HG03097 (cell line): ENCODE data around the gene CPTP.

Experiments
- ATAC-seq: cut with Tn5 transposase; IDR thresholded peaks from one replicate; pipeline ENCODE4 v1.9.1; 2021; ENCODE audit not compliant: unreplicated experiment, low FRiP score

Gene CPTP

DNA sequence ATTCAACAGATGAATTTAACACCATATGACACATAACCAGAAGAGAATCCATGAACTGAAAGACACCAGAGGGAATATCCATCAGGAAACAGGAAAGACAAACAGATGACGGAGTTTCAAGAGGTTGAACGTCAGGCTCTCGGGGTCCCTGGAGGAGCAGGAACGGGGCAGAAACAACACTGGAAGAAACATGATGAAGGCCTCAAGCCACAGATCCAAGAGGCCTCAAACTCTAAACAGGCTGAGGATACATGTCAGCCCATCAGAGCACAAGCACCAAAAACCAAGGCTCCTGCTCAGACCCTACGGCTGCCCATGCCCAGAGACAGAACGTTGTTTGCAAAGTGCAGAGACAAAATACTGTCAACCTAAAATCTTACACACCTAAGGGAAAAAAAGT, 7.2 kb upstream of the CPTP start:
- no peak for ATAC-seq

DNA sequence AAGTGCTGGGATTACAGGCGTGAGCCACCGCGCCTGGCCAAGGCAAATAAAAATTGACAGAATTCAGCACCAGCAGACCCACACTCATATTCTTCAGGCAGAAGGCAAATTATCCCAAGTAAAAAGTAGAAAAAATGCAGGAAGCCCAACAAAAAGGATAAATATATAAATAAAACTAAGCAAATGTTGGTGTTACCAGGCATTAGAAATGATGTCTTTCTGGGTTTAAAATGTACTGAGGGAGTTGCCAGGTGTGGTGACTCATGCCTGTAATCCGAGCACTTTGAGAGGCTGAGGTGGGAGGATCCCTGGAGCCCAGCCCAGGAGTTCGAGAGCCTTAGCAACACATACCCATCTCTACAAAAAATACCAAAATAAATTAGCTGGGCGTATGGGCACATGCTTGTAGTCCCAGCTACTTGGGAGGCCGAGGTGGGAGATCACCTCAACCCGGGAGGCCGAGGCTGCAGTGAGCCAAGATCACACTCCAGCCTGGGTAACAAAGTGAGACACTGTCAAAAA, 6.4 kb upstream of the CPTP start:
- no peak for ATAC-seq

DNA sequence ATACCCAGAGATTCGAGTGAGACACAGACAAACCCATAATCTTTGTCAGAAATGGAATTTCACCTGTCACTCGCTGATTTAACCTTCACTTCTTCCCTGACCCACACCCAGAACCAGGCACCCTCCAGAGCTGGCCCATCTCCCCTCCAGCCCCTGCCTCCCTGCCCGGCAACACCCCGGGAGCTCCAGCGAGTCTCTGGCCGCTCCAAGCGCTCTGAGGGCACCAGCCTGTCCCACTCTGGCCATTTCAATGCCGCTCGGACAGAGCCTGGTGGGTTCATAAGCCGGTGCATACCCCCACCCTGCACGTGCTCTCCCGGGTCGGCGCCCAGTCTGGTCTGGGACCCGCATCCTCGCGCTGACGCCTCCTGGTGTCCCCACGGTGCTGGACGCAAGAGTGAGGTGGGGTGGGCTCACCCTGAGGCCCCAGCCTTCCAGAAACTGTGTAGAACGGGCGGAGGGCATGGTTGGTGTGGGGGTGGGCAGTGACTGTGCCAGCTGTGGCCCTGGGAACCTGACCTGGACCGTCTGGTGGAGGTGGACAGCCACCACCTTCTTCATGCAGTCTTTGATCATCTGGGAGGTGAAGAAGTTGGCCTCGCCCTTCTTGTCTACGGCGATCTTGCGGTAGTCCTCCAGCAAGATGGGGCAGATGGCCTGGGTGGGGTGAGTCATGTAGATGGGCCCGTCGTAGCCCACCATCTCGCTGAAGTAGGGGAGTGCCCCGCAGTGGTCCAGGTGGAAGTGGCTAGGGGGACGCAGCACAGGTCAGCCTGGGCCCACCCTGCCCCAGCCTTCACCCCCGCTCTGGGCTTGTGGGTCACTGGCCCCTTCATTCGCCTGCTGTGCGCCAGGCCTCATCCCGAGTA, 5.6 kb upstream of the CPTP start:
- ATAC-seq, result no peak

DNA sequence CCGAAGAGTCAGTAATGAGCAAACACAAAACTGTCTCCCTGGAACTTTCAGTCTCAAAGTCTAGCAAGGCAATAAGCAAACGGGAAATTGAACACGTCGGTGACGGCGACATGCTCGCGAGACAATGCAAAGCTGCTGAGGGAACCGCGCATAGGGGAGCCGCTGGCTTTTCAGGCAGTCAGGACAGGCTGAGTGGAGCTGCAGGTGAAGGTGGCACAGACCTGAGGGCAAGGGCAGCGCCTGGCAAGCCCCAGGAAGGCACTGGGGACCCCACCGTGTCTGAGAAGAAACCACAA, 5.0 kb upstream of the CPTP start:
- no peak for ATAC-seq

DNA sequence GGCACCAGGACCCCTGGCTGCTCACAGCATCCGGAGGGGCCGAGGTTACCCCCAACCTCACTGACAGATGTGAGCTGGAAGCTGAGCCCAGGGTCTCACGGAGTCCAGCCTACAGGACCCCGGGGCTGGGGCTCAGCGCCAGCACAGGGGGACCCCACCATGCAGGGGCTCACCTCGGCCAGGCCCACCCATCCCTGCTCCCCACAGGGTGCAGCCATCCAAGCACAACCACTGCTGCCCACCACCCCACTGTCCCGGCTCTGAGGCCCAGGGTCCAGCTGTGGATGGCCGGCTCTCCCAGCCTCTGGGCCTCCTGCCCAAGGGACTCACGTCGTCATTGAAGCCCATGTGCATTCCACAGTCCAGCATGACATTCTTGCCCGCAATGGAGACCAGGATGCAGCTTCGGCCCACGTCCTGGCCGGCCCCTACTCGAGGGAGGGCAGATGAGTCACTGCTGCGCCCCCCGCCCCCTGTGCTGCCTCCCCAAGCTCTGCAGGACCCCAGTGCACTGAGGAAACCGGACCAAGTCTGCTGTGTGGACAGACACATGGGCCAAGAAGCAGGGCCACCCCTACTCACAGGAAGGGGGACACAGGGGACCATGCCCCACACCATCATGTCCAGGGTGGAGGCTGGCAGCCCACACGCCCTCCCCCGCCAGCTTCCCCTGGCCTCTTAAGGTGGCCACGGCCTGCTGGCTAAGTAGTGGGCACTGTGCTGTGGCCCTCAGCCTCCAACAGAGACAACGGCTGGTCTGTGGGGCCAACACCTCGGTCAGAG, 3.7 kb upstream of the CPTP start:
- no peak for ATAC-seq

DNA sequence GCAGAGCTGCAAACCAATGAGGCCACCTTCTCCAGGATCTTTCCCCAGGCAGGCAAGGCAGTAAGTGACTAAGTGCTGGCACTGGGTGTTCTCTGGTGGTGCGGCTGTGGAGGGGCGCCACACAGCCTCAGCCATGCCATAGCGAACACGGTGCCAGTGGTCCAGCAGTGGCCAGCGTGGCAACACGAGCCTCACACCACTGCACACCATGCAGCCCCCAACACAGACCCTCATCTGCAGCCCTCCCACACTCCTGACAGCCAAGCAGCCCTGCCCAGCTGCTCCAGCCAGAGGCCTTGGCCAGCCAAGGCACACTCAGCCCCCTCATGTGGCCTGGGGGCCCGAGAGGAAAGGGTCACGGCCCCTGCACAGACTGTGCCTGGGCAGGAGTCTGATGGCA, 3.1 kb upstream of the CPTP start:
- no peak for ATAC-seq

DNA sequence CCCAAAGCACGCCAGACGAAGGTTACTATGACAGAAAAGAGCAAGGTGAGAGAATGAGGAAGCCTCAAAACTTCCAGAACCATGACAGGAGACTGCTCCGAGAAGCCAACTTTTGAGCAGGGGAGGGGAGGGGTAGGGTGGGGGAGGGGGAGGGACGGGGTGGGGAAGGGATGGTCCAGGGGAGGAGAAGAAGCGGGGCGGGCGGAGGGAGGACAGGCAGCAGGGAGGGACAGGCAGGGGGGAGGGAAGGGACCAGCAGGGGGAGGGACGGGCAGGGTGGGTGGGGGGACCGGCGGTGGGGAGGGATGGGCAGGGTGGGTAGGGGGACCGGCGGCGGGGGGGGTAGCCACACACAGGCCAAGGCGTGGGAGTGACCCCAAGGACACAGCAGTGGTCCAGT, 2.2 kb upstream of the CPTP start:
- ATAC-seq, result no peak

DNA sequence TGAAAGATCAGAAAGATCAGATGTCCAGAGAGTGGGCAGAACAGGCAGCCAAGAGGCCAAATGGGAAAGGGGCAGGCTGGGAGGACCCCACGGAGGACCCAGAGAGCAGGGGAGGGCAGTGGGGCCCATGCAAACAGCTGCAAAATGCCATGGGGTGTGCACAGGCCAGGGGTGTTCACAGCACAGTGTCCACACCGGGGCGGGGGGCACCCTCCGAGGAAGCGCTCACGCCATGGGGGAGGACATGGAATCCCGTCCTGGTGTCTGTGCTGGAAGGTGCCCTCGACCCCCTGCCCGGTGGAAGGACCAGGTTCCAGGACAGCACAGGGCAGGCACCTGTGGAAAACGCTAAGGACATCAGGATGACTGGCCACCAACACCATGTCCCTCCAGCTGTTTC, 1.6 kb upstream of the CPTP start:
- ATAC-seq, result no peak

DNA sequence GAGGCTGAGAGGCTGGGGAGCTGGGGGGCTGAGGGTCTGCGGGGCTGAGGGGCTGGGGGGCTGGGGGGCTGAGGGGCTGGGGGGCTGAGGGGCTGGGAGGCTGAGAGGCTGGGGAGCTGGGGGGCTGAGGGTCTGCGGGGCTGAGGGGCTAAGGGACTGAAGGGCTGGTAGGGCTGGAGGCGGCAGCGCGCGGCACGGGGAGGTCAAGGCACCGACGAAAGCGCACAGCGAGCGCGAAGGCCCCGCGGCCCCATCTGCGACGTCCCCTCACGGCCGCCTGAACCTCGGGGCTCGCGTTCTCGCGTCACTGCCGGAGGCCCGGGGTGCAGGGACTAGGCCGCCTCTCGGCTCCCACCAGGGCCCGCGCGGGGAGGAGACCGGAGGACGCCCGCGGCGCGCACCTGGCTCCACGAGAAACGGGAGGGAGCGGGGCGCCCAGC, 498 bp upstream of the CPTP start:
- ATAC-seq, result no peak

DNA sequence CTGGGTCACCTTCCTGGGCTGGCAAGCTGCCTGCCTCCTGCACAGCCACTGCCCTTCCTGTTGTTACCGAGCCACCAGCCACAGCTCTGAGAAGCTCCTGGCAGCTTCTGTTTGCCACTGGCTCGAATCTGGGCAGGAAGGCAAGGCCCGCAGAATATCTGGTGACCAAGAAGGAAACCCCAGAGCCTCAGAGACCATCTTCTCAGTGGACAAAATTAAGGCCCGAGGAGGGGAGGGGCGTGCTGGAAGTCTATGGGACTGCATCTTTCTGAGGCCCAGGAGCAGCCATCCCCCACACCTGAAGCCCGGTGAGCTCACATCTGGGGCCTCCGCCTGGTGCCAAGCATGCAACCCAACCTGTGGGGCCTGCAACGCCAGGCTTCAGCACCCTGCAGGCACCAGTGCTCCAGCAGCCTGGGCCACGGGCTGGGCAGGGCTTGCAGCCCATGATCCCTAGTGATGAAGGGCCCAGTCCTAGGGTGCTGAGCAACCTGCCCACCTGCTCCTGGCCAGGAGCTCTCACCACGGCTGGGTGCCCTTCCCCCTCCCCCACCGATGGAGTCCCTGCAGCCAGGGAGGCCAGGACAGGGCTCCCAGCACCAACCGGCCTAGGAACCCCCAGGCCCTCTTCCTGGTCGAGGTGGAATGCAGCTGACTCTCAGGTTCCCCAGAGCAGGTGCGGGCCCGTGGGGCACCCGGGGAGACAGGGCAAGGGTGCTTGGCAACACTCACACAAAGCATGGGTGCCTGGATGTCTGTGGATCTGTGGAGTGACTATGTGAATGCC, 879 bp downstream of the CPTP start:
- no peak for ATAC-seq

DNA sequence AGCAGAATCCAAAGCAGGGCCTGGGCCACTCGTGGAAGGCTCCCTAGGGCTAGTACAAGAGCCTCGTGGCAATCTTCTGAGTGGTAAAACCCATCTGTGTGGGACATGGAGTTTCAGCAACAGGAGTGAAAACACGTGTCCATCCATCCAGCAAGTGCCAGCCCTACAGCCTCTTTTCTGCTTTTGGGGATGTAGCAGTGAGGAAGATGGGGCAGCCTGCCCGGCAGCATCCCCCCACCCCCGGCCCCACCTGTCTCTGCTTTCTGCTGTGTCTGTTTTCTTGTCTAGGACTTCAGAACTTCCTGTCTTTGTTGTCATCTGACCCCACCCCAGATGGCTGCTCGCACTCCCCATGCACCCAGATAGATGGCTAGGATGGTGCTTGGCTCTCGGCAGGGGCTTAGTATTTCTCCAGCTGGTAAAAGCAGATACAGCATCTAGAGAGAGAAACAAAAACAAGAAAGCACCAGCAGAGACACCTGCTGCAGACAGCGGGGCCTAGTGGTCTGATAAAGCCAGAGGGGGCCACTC, 1.5 kb downstream of the CPTP start:
- no peak for ATAC-seq

DNA sequence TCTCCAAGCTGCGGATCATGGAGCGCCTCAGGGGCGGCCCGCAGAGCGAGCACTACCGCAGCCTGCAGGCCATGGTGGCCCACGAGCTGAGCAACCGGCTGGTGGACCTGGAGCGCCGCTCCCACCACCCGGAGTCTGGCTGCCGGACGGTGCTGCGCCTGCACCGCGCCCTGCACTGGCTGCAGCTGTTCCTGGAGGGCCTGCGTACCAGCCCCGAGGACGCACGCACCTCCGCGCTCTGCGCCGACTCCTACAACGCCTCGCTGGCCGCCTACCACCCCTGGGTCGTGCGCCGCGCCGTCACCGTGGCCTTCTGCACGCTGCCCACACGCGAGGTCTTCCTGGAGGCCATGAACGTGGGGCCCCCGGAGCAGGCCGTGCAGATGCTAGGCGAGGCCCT, 2.7 kb downstream of the CPTP start:
- no peak for ATAC-seq

DNA sequence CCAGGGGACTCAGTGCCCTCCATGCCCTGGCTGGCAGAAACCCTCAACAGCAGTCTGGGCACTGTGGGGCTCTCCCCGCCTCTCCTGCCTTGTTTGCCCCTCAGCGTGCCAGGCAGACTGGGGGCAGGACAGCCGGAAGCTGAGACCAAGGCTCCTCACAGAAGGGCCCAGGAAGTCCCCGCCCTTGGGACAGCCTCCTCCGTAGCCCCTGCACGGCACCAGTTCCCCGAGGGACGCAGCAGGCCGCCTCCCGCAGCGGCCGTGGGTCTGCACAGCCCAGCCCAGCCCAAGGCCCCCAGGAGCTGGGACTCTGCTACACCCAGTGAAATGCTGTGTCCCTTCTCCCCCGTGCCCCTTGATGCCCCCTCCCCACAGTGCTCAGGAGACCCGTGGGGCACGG, 3.7 kb downstream of the CPTP start:
- no peak for ATAC-seq

DNA sequence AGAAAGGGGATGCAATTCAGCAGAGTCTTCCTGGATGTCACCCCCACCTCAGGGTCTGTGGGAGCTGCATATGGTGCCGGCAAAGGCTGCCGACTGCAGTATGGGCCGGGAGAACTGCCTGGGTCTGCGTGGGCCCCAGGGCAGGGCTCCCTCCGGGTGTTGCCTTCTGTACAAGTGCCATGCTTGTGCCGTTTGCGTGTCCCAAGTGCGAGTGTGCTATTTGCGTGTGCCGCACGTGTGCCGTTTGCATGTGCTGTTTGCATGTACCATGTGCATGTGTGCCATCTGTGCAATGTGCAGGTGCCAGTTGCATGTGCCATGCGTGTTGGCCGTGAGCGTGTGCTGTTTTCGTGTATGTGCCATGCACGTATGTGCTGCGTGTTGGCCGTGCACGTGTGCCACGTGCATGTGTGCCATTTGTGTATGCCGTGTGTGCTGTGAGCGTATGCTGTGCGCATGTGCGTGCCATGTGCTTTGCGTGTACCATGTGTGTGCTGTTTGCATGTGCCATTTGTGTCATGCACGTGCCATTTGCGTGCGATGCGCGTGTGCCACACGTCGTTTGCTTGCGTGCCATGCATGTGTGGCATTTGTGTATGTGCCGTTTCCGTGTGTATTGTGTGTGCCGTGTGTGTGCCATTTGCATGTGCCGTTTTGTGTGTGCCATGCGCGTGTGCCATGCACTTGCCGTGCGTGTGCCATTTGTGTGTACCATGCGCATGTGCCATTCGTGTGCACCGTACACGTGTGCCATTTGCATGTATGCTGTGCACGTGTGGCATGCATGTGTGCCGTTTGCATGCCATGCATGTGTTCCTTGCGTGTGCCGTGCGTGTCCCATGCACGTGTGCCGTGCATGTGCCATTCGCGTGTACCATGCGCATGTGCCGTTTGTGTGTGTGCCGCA, 5.0 kb downstream of the CPTP start:
- ATAC-seq, result no peak

DNA sequence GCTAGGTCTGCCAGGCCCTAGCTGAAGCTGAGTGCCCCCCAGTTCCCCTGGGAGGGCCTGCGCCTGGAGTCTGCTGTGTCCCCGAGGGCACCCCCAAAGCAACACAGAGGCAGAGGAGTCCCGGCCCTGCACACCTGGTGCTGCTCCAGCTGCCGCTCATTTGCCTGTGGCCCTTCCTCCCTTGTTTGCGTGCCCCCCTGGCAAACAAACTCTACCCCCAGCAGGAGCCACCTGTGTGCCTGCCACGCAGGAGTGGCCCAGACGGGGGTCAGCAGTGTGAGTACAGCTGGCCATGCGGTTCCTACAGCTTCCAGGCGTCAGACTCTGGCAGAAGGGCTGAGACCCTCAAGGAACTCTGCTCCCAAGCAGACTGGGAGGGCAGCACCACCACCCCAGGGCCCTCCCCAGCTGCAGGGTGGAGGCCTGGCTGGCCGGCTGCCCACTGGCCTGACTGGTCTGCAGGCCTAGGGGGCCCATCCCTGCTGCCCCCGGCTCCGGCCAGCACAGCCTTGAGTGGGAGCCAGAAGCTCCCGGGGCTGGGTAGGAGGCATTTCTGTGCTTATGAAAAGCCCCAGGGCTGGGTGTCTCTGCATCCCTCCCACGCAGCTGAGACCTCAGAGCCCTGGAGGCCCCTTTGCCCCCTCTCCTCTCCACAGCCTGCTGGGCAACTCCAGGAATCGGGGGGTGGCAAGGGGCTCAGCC, 5.9 kb downstream of the CPTP start:
- ATAC-seq, result no peak

DNA sequence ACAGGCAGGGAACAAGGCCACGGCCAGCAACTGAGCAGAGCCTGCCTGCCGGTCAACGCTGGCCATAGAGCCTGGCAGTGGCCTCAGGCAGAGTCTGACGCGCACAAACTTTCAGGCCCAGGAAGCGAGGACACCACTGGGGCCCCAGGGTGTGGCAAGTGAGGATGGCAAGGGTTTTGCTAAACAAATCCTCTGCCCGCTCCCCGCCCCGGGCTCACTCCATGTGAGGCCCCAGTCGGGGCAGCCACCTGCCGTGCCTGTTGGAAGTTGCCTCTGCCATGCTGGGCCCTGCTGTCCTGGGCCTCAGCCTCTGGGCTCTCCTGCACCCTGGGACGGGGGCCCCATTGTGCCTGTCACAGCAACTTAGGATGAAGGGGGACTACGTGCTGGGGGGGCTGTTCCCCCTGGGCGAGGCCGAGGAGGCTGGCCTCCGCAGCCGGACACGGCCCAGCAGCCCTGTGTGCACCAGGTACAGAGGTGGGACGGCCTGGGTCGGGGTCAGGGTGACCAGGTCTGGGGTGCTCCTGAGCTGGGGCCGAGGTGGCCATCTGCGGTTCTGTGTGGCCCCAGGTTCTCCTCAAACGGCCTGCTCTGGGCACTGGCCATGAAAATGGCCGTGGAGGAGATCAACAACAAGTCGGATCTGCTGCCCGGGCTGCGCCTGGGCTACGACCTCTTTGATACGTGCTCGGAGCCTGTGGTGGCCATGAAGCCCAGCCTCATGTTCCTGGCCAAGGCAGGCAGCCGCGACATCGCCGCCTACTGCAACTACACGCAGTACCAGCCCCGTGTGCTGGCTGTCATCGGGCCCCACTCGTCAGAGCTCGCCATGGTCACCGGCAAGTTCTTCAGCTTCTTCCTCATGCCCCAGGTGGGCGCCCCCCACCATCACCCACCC, 6.7 kb downstream of the CPTP start, which contains the start of gene TAS1R3:
TAS1R3 (plus strand) TSS at position 213 of the 898 bp plus-strand sequence; CDS start at position 279, 66 bp downstream.
- no peak for ATAC-seq

DNA sequence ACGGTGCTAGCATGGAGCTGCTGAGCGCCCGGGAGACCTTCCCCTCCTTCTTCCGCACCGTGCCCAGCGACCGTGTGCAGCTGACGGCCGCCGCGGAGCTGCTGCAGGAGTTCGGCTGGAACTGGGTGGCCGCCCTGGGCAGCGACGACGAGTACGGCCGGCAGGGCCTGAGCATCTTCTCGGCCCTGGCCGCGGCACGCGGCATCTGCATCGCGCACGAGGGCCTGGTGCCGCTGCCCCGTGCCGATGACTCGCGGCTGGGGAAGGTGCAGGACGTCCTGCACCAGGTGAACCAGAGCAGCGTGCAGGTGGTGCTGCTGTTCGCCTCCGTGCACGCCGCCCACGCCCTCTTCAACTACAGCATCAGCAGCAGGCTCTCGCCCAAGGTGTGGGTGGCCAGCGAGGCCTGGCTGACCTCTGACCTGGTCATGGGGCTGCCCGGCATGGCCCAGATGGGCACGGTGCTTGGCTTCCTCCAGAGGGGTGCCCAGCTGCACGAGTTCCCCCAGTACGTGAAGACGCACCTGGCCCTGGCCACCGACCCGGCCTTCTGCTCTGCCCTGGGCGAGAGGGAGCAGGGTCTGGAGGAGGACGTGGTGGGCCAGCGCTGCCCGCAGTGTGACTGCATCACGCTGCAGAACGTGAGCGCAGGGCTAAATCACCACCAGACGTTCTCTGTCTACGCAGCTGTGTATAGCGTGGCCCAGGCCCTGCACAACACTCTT, 7.6 kb downstream of the CPTP start:
- no peak for ATAC-seq
